Mammary epithelial cell (primary cell): ENCODE results near the gene FAM120B.

ENCODE experiments used
- CTCF ChIP-seq, 2 donors: IDR thresholded peaks in 1 of 2; conservative IDR thresholded peaks in 1 of 2; 2 replicates each; pipeline ENCODE4 v1.5.1; 2011 to 2012; ENCODE audit warnings: inconsistent platforms in 2 of 2, low read length in 2 of 2, mild to moderate bottlenecking in 2 of 2, control low read depth in 1 of 2, low read depth in 1 of 2; ENCODE audit not compliant: insufficient read depth in 1 of 2; ENCODE audit errors: extremely low read depth in 1 of 2
- EZH2 ChIP-seq: IDR thresholded peaks from 2 replicates; pipeline ENCODE4 v1.6.1; 2012; ENCODE audit warnings: low read length, inconsistent platforms, borderline replicate concordance

GRCh38 chr6:170393807-170394399 is 87.3 kb downstream of the FAM120B start:
- TF ChIP-seq CTCF (conservative IDR thresholded peaks at IDR 0.05 in 1 of 2, IDR thresholded peaks at IDR 0.05 in 1 of 2; ENCODE audit: extremely low read depth in 1 of 2, insufficient read depth in 1 of 2, low read depth in 1 of 2, low read length in 2 of 2) (no peak), EZH2 (no peak)
